Colonic mucosa (tissue), 4 donors: ENCODE results near the gene RCAN1. TPM values are rescaled to one million over a fixed set of nuclear protein-coding genes. Genes with fewer than 3 reads are reported as not detected.

Experiments used
- DNase-seq: peaks from one replicate; pipeline ENCODE4 v3.0.0-alpha.2; 2020
- H3K27ac ChIP-seq: fragments of 200-600 bp; one replicate; pipeline ENCODE4 v1.8.0; 2021
- H3K27me3 ChIP-seq: fragments of 200-600 bp; one replicate; pipeline ENCODE4 v1.8.0; 2021
- H3K36me3 ChIP-seq: fragments of 200-600 bp; one replicate; pipeline ENCODE4 v1.8.0; 2021
- H3K4me1 ChIP-seq: fragments of 200-600 bp; one replicate; pipeline ENCODE4 v1.8.0; 2021; ENCODE audit warnings: mild to moderate bottlenecking
- H3K4me3 ChIP-seq: fragments of 200-600 bp; one replicate; pipeline ENCODE4 v1.8.0; 2021
- H3K9ac ChIP-seq, 2 donors: one replicate each; pipeline ENCODE4 v1.7.0; 2013; ENCODE audit warnings: control low read depth in 2 of 2, low read depth in 2 of 2, low read length in 2 of 2
- H3K9me3 ChIP-seq: fragments of 200-600 bp; one replicate; pipeline ENCODE4 v1.8.0; 2021
- CTCF ChIP-seq: fragments of 200-600 bp; IDR thresholded peaks from one replicate; pipeline ENCODE4 v1.8.0; 2022; ENCODE audit warnings: antibody characterized with exemption, mild to moderate bottlenecking
- intact Hi-C: fragments of 100-400 bp; cut with DNase I; formaldehyde crosslinking; loops from one replicate; pipeline ENCODE4 v1.14.1; 2022
- total RNA-seq, 2 donors: library from RNA; stranded (reverse); fragmentation: NEBNext Ultra II Directional in 1 of 2; extraction: Animal tissue kit (Norgen Biotek cat#: 25700) in 1 of 2; gene quantifications; one replicate each; pipeline ENCODE4 v1.2.1, GENCODE V29; 2021
- donor health status: healthy.
- donor health status: DM: no; HTN: no; CAD: no.
- donor health status: DM: no; HTN: no; CAD: no.

RCAN1 gene
- total RNA-seq, 2 donors from 2014 or later, result 38.0 to 68.7 TPM

GRCh38 chr21:34597406-34597805 is 17.5 kb downstream of the RCAN1 start:
- H3K27ac ChIP-seq, result peak overlapping the region; percentile 28
- H3K36me3 ChIP-seq, result no peaks in the 10 kb centered on the region
- intact Hi-C loops, result no loop called here
- no peak for TF ChIP-seq CTCF
- H3K4me1 ChIP-seq, result no peaks in the 10 kb centered on the region
- no peak overlapping the region for H3K4me3 ChIP-seq
- H3K27me3 ChIP-seq, result no peaks in the 10 kb centered on the region
- no peaks in the 10 kb centered on the region for H3K9me3 ChIP-seq
- DNase-seq, result no peak
- no peak overlapping the region for H3K9ac ChIP-seq

DNA sequence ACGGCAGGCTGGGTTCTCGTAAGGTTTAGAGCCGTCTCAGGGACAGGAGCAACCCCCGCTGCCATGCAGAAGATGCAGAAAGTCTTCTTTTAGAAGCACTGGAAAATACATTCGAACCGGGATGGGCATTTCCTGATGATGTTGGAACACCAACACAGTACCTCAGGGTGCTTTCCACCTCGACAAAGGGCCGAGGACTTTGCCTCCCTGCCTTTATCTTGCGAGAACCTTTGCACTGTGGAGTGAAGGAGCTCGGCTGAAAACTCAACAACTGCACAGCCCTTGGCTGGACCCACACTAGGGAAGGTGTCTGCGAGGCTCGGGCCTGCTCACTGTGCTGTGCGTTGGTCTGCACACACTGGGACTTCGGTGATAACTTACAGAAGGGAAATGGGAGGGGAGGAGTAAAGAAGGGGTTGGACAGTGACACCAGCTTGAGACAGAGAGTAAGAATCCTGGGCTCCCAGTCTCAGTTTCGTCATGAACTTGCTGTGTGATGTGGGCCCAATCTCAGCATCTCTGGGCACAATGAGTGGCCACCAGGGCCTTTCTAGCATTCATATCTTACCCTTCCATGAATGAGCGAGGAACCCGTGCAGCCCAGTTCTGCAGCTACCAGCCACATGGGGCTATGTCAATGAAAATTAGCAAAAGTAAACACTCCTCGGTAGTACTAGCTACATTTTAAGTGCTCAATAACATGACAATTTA is 18.2 kb downstream of the RCAN1 start:
- TF ChIP-seq CTCF, result no peak

GRCh38 chr21:34595457-34595856 is 19.5 kb downstream of the RCAN1 start:
- Histone ChIP-seq H3K9ac (no peak overlapping the region), H3K9me3 (no peaks in the 10 kb centered on the region), H3K27me3 (no peaks in the 10 kb centered on the region), H3K4me1 (no peaks in the 10 kb centered on the region), H3K36me3 (no peaks in the 10 kb centered on the region), H3K27ac (no peak overlapping the region), H3K4me3 (no peak overlapping the region)
- no peak for DNase-seq
- intact Hi-C loops, result no loop called here
- TF ChIP-seq CTCF, result no peak

More for the DNA sequence above, 18.2 kb downstream of the RCAN1 start:
- H3K27me3 ChIP-seq, result no peaks in the 10 kb centered on the region
- intact Hi-C loops, result no loop called here
- peak overlapping the region; percentile 28 for H3K27ac ChIP-seq
- no peak for DNase-seq
- H3K9me3 ChIP-seq, result no peaks in the 10 kb centered on the region
- no peaks in the 10 kb centered on the region for H3K36me3 ChIP-seq
- H3K4me1 ChIP-seq, result no peaks in the 10 kb centered on the region
- H3K4me3 ChIP-seq, result no peak overlapping the region
- no peak overlapping the region for H3K9ac ChIP-seq

- H3K4me1 ChIP-seq, result no peaks in the 10 kb centered on the region
Observed at GRCh38 chr21:34594566-34595234, 20.2 kb downstream of the RCAN1 start.

DNA sequence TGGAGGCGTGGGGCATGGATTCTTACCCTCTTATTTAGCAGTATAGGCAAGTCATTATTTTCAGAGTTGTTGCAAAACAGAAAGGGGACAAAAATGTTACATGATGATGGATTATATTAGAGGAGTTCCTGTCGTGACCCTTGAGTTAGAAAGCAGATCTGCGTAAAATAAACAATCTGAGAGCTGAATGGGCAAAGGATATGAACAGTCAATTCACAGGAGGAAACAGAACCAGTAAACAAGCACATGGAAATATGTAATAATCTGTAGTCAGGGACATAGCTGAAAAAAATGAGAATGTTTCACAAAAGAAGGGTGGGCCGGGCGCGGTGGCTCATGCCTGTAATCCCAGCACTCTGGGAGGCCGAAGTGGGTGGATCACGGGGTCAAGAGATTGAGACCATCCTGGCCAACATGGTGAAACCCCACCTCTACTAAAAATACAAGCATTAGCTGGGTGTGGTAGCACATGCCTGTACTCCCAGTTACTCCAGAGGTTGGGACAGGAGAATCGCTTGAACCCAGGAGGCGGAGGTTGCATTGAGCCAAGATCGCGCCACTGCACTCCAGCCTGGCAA is 20.9 kb downstream of the RCAN1 start:
- no peak overlapping the region for H3K9ac ChIP-seq
- no peak for TF ChIP-seq CTCF
- H3K4me1 ChIP-seq, result no peaks in the 10 kb centered on the region
- no peak overlapping the region for H3K4me3 ChIP-seq
- H3K9me3 ChIP-seq, result no peaks in the 10 kb centered on the region
- DNase-seq, result no peak
- intact Hi-C loops, result no loop called here
- no peaks in the 10 kb centered on the region for H3K27me3 ChIP-seq
- H3K27ac ChIP-seq, result no peak overlapping the region
- H3K36me3 ChIP-seq, result no peaks in the 10 kb centered on the region

More at GRCh38 chr21:34594566-34595234, 20.2 kb downstream of the RCAN1 start:
- Histone ChIP-seq H3K4me3 (no peak overlapping the region), H3K9me3 (no peaks in the 10 kb centered on the region), H3K36me3 (no peaks in the 10 kb centered on the region), H3K27ac (no peak overlapping the region), H3K27me3 (no peaks in the 10 kb centered on the region), H3K9ac (no peak overlapping the region)
- intact Hi-C loops, result no loop called here
- DNase-seq, result no peak
- no peak for TF ChIP-seq CTCF
